Transverse colon (tissue), 3 donors: ENCODE data around the gene ZNF365.

Source experiments
- POLR2A ChIP-seq: fragments of 450-650 bp; IDR thresholded peaks from one replicate; pipeline ENCODE4 v1.6.1; 2016; ENCODE audit warnings: antibody characterized with exemption, mild to moderate bottlenecking, moderate library complexity
- TF ChIP-seq, protein P1 (sequence below), 5 experiments: fragments of 200-600 bp in 3 of 5; fragments of 450-650 bp in 2 of 5; sonication (generic) in 3 of 5; IDR thresholded peaks; 1 replicate in 2 of 5; 2 replicates in 3 of 5; pipeline ENCODE4 v1.5.1; 2016 to 2017; ENCODE audit warnings: antibody characterized with exemption in 5 of 5, inconsistent platforms in 3 of 5, mild to moderate bottlenecking in 2 of 5, moderate library complexity in 1 of 5

GRCh38 chr10:62379394-62379793, 5.2 kb downstream of the ZNF365 start:
- TF ChIP-seq, protein P1, sequence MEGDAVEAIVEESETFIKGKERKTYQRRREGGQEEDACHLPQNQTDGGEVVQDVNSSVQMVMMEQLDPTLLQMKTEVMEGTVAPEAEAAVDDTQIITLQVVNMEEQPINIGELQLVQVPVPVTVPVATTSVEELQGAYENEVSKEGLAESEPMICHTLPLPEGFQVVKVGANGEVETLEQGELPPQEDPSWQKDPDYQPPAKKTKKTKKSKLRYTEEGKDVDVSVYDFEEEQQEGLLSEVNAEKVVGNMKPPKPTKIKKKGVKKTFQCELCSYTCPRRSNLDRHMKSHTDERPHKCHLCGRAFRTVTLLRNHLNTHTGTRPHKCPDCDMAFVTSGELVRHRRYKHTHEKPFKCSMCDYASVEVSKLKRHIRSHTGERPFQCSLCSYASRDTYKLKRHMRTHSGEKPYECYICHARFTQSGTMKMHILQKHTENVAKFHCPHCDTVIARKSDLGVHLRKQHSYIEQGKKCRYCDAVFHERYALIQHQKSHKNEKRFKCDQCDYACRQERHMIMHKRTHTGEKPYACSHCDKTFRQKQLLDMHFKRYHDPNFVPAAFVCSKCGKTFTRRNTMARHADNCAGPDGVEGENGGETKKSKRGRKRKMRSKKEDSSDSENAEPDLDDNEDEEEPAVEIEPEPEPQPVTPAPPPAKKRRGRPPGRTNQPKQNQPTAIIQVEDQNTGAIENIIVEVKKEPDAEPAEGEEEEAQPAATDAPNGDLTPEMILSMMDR (IDR thresholded peaks at IDR 0.05), result no peak
- TF ChIP-seq POLR2A, result no peak
